HepG2 (cell line): ENCODE measurements around the gene RBP5. TPM values are rescaled to one million over a fixed set of nuclear protein-coding genes. Genes with fewer than 3 reads are reported as not detected.
A peak's percentile ranks its signal among the peaks of the same experiment; 100 is the strongest.

Experiments used
- ARID5B ChIP-seq: IDR thresholded peaks from 2 replicates; pipeline ENCODE4 v1.4.0; 2020; ENCODE audit warnings: mild to moderate bottlenecking, missing genetic modification reagents
- EED ChIP-seq: sonication (generic); formaldehyde crosslinking; IDR thresholded peaks from 2 replicates; pipeline ENCODE4 v1.5.0; 2020; ENCODE audit warnings: mild to moderate bottlenecking, missing genetic modification reagents
- FOXC1 ChIP-seq: sonication (generic); formaldehyde crosslinking; IDR thresholded peaks from 2 replicates; pipeline ENCODE4 v1.8.0; 2022; ENCODE audit warnings: mild to moderate bottlenecking, missing genetic modification reagents, borderline replicate concordance
- GTF3A ChIP-seq: sonication (generic); formaldehyde crosslinking; conservative IDR thresholded peaks from 2 replicates; pipeline ENCODE4 v1.4.0; 2020; ENCODE audit warnings: mild to moderate bottlenecking, missing genetic modification reagents
- HNRNPH1 ChIP-seq: fragments of 200-400 bp; formaldehyde crosslinking; optimal IDR thresholded peaks from 2 replicates; pipeline ENCODE3; 2017; ENCODE audit warnings: mild to moderate bottlenecking, low read depth, low read length
- HOXA5 ChIP-seq: sonication (generic); formaldehyde crosslinking; IDR thresholded peaks from 2 replicates; pipeline ENCODE4 v1.4.0; 2020; ENCODE audit warnings: missing genetic modification reagents
- KLF11 ChIP-seq: IDR thresholded peaks from 2 replicates; pipeline ENCODE4 v1.6.1; 2016; ENCODE audit warnings: missing compliant biosample characterization
- KLF16 ChIP-seq, 2 experiments: sonication (generic) in 1 of 2; formaldehyde crosslinking in 1 of 2; IDR thresholded peaks; 2 replicates each; pipeline versions ENCODE4 v1.6.1 to v1.8.0; 2016 to 2023; ENCODE audit warnings: missing genetic modification reagents in 2 of 2, missing compliant biosample characterization in 1 of 2
- PLSCR1 ChIP-seq: sonication (generic); formaldehyde crosslinking; IDR thresholded peaks from 2 replicates; pipeline ENCODE4 v1.5.0; 2020; ENCODE audit warnings: missing genetic modification reagents, mild to moderate bottlenecking, borderline replicate concordance
- PPARG ChIP-seq: conservative IDR thresholded peaks from 2 replicates; pipeline ENCODE4 v1.6.1; 2016; ENCODE audit warnings: missing biosample characterization, missing genetic modification reagents
- THAP9 ChIP-seq: sonication (generic); formaldehyde crosslinking; IDR thresholded peaks from 2 replicates; pipeline ENCODE4; 2020; ENCODE audit warnings: missing genetic modification reagents, mild to moderate bottlenecking, borderline replicate concordance
- YEATS4 ChIP-seq: sonication (generic); formaldehyde crosslinking; IDR thresholded peaks from 2 replicates; pipeline ENCODE4 v1.4.0; 2020; ENCODE audit warnings: missing genetic modification reagents, borderline replicate concordance
- ZFP36L2 ChIP-seq: sonication (generic); formaldehyde crosslinking; IDR thresholded peaks from 2 replicates; pipeline ENCODE4 v1.4.0; 2020; ENCODE audit warnings: missing genetic modification reagents
- ZNF30 ChIP-seq: sonication (generic); formaldehyde crosslinking; IDR thresholded peaks from 2 replicates; pipeline ENCODE4 v1.5.0; 2020; ENCODE audit warnings: mild to moderate bottlenecking, missing genetic modification reagents
- ZNF383 ChIP-seq: sonication (generic); formaldehyde crosslinking; IDR thresholded peaks from 2 replicates; pipeline ENCODE4 v1.4.0; 2020; ENCODE audit warnings: missing genetic modification reagents, mild to moderate bottlenecking, borderline replicate concordance
- ZNF543 ChIP-seq: sonication (generic); formaldehyde crosslinking; IDR thresholded peaks from 2 replicates; pipeline ENCODE4 v1.4.0; 2020; ENCODE audit warnings: mild to moderate bottlenecking, missing genetic modification reagents
- ZNF547 ChIP-seq: sonication (generic); formaldehyde crosslinking; IDR thresholded peaks from 2 replicates; pipeline ENCODE4 v1.5.1; 2020; ENCODE audit warnings: mild to moderate bottlenecking, missing genetic modification reagents
- ZNF773 ChIP-seq: sonication (generic); formaldehyde crosslinking; IDR thresholded peaks from 2 replicates; pipeline ENCODE4 v1.4.0; 2020; ENCODE audit warnings: missing genetic modification reagents, borderline replicate concordance
- ZNF839 ChIP-seq: sonication (generic); formaldehyde crosslinking; IDR thresholded peaks from 2 replicates; pipeline ENCODE4 v1.4.0; 2020; ENCODE audit warnings: missing genetic modification reagents, mild to moderate bottlenecking, borderline replicate concordance
- ZNF879 ChIP-seq: sonication (generic); formaldehyde crosslinking; IDR thresholded peaks from 2 replicates; pipeline ENCODE4 v1.8.1; 2023; ENCODE audit warnings: missing genetic modification reagents
- polyA plus RNA-seq, 8 experiments: library from polyadenylated mRNA; depleted of rRNA in 3 of 8; stranded (reverse) in 7 of 8; unstranded in 1 of 8; fragments of >200 nt; fragmentation: Illumina TruSeq in 4 of 8; extraction: Trizol in 4 of 8; gene quantifications; 2 replicates each; pipeline versions ENCODE4 v1.2.1 to v1.2.3, GENCODE V29; 2011 to 2016; ENCODE audit warnings: low read depth in 4 of 8, missing spikeins in 1 of 8, mixed read lengths in 1 of 8; ENCODE audit not compliant: insufficient read depth in 1 of 8
- total RNA-seq, 5 experiments: library from RNA; depleted of rRNA; stranded (reverse); fragments of >200 nt; fragmentation: Illumina TruSeq; extraction: Trizol; gene quantifications; 2 replicates each; pipeline ENCODE4 v1.2.3, GENCODE V29; 2016; ENCODE audit warnings: low read depth in 1 of 5

Gene RBP5
- total and polyA plus RNA-seq, 2 of the 13 experiments (the other 11 are each of a cell fraction or from before 2014, with no cell fraction given), result 13.8 to 19.8 TPM

DNA sequence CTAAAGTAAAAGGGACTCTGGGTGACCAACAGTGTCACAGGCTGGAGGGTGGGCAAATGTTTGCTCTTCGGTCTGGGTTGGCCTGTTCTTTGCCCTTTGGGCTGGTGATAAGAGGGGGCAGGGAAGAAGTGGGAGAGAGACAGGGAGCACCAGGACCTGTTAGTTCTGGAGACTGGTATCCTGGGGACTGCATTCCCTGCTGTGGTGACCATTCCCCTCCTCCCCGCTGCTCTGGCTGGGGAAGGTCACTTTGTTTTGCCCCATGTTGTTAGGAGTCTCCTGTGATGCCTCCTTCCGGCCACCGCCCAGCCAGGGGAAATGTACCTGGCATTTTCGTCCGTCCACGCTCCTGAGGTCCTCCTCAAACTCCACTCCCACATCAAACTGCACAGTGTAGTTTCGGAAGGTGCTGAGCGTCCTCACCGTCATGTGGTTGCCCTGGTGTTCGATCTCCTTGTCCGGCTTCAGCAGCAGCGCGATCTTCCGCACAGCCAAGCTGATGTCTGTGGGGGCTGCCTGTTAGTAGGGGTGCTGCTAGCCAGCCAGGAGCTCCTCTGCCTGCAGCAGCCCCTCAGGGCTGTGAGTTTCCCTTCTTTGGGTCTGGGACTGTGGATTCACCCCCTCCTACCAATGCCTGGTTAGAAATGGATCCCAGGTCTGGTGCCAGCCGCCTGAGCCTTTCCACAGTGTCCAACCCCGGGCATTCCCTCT lies 618 bp downstream of the RBP5 start (continued):
- TF ChIP-seq EED (CRISPR knock-in tag) (no peak), HNRNPH1 (no peak), GTF3A (CRISPR knock-in tag) (no peak), ZNF773 (CRISPR knock-in tag) (no peak), THAP9 (CRISPR knock-in tag) (peak; percentile 59; the same call in 1 of the 2 replicates), PLSCR1 (CRISPR knock-in tag) (no peak), HOXA5 (no peak), ZNF543 (CRISPR knock-in tag) (no peak), ZNF30 (CRISPR knock-in tag) (no peak), KLF16 (CRISPR knock-in tag; IDR thresholded peaks at IDR 0.05) (no peak), ARID5B (peak; percentile 75), FOXC1 (CRISPR knock-in tag) (no peak), ZNF547 (CRISPR knock-in tag) (no peak), YEATS4 (no peak), ZNF839 (CRISPR knock-in tag) (no peak), PPARG (CRISPR knock-in tag) (no peak), ZNF383 (CRISPR knock-in tag) (no peak), KLF11 (CRISPR knock-in tag) (no peak), ZNF879 (CRISPR knock-in tag) (no peak), ZFP36L2 (no peak)
